GM18519 (cell line): Measurements from ENCODE around the gene HHATL.

ENCODE experiments used
- ATAC-seq: cut with Tn5 transposase; IDR thresholded peaks from one replicate; pipeline ENCODE4 v1.9.1; 2021; ENCODE audit warnings: mild to moderate bottlenecking, moderate library complexity; ENCODE audit not compliant: unreplicated experiment, low FRiP score

HHATL gene

GRCh38 chr3:42686832-42687650 is 15.6 kb downstream of the HHATL start:
- ATAC-seq = no peak

DNA sequence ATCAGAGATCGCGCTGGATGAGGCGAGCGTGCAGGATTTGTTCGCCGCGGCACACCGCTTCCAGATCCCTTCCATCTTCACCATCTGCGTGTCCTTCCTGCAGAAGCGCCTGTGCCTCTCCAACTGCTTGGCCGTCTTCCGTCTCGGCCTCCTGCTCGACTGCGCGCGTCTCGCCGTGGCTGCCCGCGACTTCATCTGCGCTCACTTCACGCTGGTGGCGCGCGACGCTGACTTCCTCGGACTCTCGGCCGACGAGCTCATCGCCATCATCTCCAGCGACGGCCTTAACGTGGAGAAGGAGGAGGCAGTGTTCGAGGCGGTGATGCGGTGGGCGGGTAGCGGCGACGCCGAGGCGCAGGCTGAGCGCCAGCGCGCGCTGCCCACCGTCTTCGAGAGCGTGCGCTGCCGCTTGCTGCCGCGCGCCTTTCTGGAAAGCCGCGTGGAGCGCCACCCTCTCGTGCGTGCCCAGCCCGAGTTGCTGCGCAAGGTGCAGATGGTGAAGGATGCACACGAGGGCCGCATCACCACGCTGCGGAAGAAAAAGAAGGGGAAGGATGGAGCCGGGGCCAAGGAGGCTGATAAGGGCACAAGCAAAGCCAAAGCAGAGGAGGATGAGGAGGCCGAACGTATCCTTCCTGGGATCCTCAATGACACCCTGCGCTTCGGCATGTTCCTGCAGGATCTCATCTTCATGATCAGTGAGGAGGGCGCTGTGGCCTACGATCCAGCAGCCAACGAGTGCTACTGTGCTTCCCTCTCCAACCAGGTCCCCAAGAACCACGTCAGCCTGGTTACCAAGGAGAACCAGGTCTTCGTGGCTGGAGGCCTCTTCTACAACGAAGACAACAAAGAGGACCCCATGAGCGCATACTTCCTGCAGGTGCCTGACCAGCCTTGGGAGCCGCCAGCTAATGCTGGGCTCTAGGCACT is 16.4 kb downstream of the HHATL start:
- ATAC-seq = no peak

GRCh38 chr3:42685363-42685881 is 17.2 kb downstream of the HHATL start, which contains the start of gene KLHL40:
TSS of gene KLHL40 (plus strand) at chr3:42685537. CDS start at chr3:42685619, 82 bp downstream.
- ATAC-seq = no peak

DNA sequence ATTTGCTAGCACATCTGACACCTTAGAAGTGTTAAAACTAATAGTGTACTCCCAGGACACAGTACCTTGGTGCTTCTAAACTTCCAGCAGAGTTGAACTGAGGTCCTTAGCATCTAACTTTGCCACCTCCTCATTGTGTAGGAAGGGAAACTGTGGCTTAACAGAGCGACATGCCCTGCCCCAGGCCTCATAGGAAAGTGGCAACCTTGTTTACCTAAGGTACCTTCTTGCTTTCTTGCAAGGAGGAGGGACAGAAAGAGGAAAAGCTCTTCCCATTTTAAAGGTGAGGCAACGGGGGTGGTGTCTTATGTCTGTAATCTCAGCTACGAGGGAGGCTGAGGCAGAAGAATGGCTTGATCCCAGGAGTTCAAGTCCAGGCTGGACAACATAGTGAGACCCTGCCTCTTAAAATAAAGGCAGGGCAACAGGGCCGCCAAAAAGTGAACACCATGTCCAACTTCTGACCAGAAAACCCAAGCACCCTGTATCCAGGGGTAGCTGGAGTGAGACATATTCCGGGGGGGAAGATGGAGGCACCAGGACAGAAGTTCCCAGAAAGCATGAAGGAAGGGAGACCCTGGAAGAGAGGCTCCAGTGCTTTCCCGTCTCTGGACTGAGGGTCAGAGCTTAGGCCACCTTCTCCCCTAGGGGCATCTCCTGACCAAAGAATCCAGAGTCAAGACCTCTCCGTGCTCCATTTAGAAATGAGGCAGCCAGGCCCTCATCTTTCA is 17.8 kb downstream of the HHATL start:
- no peak for ATAC-seq

GRCh38 chr3:42683875-42684598 is 18.6 kb downstream of the HHATL start:
- no peak for ATAC-seq

- no peak for ATAC-seq
These were observed 20.1 kb downstream of the HHATL start for GRCh38 chr3:42682301-42683070.

GRCh38 chr3:42681361-42682038 is 21.1 kb downstream of the HHATL start:
- no peak for ATAC-seq

- no peak for ATAC-seq
These were observed 21.8 kb downstream of the HHATL start for GRCh38 chr3:42680806-42681205.

- no peak for ATAC-seq
These were observed 22.3 kb downstream of the HHATL start for GRCh38 chr3:42680271-42680670.

- no peak for ATAC-seq
These were observed 24.2 kb downstream of the HHATL start for GRCh38 chr3:42678447-42678846.

DNA sequence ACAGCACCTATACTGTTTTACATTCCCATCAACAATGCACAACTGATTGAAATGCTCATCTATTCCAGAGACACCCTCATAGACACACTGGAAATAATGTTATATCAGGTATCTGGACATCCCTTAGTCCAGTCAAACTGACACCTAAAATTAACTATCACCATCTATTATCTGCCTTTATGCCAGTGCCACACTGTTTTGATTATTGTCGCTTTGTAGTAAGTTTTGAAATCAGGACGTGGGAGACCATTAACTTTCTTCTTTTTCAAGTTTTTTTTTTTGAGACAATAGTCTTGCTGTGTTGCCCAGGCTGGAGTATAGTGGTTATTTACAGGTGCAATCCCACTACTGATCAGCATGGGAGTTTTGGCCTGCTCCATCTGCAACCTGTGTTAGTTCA is 26.7 kb downstream of the HHATL start:
- ATAC-seq = no peak

- ATAC-seq = no peak
These were observed 28.5 kb downstream of the HHATL start for GRCh38 chr3:42674146-42674545.

GRCh38 chr3:42673082-42673481 is 29.5 kb downstream of the HHATL start:
- ATAC-seq = no peak

GRCh38 chr3:42672515-42672914 is 30.1 kb downstream of the HHATL start:
- ATAC-seq = no peak

- ATAC-seq = no peak
These were observed 31.9 kb downstream of the HHATL start for GRCh38 chr3:42670670-42671069.

GRCh38 chr3:42670051-42670576 is 32.5 kb downstream of the HHATL start:
- ATAC-seq = no peak

GRCh38 chr3:42668793-42669217 is 33.8 kb downstream of the HHATL start:
- no peak for ATAC-seq

- no peak for ATAC-seq
These were observed 34.2 kb downstream of the HHATL start for GRCh38 chr3:42668413-42668760.
